GM19099 (cell line): ENCODE data around the gene RASA3.

ENCODE experiments used
- POLR2A ChIP-seq: IDR thresholded peaks from 3 replicates; pipeline ENCODE4 v1.6.1; 2011; ENCODE audit warnings: low read depth; ENCODE audit not compliant: insufficient read length; ENCODE audit errors: extremely low read depth

RASA3 gene

DNA sequence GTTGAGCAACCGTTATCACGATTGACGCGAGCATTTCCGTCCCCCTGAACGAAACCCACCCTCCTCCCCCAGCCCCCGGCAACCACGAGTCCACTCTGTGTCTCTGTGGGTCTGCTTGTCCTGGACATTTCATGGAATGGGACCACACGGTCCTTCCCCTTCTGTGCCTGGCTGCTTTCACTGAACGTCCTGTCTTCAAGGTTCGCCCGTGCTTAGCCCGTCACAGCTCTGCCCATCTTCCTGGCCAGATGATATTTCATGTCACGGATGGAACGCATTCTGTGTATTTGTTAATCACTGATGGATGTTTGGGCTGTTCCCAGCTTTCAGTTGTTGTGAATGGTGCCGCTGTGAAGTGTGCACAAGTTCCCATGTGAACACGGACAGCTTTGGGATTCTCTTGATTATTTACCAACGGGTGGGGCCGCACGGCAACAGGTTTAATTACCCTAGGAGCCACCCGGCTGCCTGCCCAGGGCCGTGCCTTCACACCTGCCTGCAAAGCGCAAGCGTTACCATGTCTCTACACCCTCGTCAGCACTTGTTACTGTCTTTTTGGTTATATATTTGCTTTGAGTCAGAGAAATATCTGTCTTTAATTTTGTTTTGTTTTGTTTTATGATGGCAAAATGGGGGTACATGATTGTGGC is 42.5 kb downstream of the RASA3 start:
- no peak for TF ChIP-seq POLR2A

DNA sequence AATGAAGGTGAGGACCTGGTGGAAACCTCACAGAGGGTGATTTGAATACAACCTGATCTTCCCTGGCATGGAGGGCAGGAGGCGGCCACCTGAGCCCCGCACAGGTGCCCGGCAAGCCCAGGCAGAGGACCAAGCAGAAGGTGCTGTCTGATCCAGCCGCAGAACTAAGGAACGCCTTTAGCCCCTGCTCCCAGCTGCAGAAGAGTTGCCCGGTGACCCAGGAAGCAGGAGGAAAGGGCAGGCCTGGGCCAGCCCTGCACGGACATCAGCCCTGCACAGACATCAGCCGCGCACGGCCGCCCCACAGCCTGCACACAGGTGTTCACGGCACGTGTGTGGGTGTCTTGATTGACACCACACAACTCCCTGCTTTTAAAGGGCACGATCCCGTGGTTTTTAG is 43.1 kb downstream of the RASA3 start:
- no peak for TF ChIP-seq POLR2A

DNA sequence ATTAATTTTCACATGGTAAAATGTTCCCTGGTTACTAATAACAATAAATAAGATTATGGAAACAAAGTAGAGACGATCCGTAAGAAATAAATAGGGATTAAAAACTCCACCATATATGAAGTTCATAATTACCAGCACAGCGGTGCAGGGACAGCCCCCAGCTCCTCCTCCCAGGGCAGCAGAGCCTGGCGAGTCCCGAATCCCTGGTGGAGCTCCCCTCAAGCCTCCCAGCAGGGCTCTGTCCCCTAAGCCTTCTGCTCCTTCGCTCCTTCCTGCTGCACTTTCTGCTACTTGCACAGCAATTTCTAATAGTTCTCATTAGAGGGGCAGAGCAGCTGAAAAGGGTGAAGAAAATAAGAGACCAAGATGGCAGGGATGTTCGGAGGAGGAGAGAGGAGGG is 43.6 kb downstream of the RASA3 start:
- TF ChIP-seq POLR2A: no peak

DNA sequence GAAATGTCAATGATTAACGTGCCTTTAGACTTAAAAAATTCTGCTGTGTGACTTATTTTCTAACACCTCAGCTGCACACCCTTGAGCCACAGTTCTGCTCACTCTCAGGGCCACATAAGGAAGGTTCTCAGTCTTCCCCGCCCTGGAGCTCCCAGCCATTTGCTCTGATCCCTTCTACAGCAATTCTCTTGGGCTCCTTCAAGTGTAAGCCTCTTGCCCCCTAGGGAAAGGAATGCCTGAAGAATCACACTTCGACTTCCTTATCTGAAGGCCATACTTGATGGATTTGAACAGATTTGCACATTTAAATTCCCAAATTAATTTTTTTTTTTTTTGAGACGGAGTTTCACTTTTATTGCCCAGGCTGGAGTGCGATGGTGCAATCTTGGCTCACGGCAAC is 44.2 kb downstream of the RASA3 start:
- TF ChIP-seq POLR2A: no peak

DNA sequence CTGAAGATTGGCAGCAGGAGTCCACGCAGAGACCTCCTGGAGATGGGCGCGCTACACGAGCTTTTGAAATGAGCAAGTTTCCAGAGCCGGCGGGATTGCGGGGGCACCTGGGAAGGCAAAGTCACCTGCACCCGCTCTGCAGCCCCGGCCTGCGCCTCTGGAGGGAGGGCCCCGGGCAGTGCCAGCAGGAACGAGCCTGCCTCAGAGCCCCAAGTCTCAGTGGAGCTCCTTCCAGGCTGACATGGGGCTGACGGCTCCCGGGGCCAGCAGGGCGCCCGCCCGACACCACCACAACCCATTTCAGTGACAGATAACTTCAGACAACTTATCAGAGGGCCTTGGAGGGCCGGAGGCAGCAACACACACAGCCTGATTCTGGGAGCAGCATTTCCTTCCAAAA is 45.0 kb downstream of the RASA3 start:
- TF ChIP-seq POLR2A: no peak

DNA sequence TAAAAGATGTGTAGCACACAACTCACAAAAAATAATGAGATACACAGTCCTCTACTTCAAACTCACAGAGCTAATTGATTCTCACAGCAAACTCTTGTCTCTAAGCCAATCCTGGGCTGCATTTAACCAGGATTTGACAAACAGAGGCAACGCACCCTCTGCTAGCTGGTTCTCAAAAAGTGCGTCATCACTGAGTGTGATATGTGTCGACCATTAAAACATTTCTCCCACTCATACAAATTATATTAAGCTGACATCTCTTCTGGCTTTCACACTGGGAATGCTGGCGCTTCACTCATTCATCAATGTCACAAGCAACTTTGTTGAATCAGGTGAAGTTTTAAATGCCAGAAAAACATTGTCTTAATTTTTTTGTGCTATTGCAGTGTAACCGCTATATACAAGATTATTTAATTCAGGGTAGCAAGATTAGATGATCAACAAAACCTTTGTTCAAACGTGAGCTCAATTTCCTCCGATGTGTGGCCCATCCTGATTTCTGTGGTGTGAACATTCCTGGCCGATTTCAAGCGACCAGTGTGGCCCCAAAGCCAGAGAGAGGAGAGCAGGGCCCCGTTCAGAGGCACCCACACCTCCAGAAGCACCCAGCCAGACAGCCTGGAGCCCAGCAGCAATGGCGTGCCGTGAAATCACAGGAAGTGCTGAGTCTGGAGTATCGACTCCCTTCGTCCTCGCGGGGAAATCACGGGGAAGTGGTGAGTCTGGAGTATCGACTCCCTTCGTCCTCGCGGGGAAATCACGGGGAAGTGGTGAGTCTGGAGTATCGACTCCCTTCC is 49.4 kb downstream of the RASA3 start:
- TF ChIP-seq POLR2A: no peak

DNA sequence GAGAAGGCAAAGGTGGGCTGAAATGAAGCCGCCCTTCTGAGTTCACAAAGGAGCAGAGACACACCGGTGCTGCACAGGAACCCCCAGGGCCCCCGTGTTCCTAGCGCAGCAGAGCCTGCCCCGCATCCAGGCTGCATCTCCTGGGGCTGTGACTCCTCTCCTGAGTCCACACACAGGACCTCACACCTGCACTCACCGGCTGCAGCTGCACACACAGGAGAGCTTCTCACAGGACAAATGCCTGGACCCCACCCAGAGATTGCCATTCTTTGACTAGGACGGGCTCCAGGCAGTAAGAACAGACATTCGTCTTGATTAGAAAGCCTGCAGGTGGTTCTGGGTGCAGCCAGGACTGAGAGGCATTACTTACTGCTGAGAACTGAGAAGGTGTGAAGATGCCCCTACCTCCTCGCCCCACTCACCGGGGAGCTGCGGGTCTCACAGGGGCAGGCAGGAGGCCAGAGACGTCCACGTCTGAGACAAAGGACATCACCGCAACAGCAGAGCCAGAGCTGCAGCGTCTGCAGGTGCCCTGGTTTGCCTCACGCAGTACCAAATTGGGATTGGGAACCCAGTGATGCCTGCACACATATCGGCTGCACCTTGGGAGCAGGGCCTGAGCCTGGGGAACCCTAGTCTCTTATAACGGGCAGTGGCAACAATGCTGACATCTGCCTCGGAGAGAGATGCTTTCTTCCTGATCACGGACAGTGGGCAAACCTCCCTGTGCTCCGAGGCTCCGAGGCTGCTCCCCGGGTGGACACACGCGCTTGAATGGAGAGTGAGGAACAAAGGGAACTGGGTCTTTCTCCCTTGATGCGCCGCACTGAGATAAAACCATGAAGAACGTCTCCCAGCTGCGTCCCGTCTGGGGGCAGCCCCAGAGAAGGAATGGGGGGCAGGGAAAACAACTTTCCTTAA is 50.4 kb downstream of the RASA3 start:
- TF ChIP-seq POLR2A: no peak

DNA sequence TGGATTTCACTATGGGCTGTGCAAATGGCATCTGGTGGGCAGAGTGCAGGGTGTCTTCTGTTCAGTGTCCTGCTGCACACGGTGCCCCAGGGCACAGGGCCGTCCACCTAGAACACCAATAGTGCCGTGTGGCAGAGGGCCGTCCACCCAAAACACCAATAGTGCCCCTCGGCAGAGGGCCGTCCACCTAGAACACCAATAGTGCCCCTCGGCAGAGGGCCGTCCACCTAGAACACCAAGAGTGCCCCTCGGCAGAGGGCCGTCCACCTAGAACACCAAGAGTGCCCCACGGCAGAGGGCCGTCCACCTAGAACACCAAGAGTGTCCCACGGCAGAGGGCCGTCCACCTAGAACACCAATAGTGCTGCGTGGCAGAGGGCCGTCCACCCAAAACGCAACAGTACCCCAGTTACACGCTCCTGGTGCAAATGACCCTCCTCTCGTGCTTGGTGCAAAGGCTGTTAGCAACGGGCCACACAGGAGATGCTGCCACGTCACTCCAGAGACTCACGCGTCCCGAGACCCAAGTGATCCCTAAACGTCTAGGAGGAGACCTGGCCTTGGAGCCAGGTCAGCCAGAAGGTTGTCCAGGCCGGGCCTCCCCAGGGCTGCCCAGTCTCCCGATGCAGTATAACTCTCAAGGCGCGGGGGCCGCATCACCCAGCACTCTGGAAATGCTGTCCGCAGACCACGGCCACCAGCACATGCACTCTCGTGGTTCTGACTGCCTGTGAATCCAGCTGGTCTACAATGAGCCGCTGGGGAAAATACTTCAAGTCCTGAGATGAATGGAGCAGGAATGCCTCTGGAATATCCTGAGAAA is 51.5 kb downstream of the RASA3 start:
- TF ChIP-seq POLR2A: no peak

DNA sequence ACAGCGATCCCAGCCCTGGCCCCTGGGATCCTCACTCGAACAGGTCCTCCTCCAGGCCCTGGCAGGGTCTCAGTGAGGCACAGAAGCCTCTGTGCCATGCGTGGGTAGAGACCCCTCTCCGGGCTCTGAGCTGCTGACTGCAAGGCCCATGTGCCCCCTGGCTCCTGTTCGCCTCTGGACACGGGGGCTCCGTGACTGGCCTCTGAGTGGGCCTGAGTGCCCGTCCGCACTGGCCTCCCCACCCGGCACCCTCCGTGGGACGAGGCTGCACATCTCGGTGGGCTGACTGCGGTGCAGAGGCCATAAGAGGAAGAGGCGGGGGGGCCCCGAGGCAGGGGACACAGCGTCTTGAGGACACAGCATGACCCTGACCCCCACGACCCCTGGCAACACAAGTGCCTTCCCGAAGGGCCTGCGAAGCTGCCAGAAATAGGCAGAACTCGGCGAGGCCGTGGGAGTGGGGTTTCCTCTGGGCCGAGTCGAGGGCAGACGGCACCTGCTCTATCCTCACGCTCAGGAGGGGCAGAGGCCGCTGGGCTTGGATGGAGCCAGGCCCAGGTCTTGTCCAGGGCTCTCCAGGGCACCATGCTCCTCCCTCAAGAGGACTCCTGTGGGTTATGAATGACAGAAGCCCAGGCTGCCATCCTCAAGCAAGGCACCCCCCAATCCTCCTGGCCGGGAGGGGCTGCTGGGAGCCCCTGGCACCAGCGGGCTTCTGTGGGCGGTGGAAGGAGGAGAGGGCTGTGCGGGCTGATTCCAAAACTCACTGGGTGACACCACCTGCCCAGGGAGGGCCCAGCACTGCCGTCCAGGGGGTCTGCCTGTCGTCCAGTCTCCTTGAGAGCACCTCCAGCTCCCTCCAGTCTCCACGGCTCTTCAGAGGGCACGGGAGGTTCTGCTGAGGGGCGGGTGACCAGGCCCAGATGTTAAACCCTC is 52.6 kb downstream of the RASA3 start:
- TF ChIP-seq POLR2A: no peak

DNA sequence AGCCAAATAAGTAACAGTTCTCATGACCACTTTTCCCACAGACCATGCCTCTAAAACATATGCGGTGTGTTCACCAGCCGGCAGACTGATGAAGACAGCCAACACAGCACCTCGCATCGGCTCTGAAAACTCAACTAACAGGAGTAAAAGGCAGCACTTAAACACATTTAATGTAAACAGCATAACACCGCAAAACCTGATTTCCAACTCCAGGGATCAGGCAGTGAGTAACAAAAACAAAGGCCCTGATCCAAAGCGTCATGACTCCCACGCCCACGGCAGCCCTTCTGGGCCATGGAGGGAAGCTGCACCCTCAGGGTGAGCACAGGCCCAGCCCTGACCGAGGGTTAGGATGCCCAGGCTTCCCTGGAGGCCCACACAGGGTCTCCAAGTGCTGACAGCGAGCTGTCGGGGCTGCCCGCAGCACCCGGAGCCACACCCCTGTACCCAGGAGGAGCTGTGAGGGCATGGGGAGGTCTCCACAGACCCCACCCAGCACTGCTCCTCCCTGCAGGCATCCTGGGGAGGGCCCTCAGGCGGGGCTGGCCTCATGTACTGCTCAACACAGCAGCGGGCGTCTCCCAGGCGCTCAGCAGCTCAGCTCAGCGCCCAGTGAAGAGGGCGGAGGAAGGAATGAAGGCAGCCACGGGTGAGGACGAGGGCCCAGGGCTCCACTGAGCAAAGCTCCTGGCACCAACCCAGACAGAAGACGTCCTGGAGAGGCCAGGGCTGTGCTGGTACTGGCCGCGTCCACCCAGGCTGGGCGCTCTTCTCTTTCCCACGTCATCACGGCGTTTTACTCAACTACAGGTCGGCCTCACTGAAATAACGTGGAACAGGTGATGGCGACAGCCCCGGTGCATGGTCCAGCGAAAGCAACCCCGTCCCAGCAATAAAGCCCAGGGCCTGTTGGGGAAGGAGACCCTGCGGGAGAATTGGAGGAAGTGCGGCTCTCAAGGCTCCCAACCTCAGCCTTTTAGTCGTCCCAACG is 53.7 kb downstream of the RASA3 start:
- no peak for TF ChIP-seq POLR2A

DNA sequence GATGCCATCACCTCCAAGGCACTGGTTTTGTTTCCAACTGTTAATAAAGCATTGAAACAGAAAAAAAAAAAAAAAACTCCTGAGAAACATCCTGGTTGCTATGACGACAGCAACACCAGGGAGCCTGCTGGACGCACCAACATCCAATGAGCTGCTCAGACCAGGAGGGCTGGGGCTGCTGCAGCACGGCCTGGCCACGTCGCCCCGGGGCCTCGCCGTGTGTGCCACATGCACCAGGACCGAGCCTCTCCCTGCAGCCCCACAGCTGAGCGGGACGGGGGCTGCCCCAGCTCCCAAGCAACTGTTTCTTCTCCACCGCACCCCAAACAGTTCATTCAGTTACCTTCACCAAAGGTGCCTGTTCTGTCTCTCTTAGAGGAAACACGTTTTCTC is 54.5 kb downstream of the RASA3 start:
- no peak for TF ChIP-seq POLR2A

DNA sequence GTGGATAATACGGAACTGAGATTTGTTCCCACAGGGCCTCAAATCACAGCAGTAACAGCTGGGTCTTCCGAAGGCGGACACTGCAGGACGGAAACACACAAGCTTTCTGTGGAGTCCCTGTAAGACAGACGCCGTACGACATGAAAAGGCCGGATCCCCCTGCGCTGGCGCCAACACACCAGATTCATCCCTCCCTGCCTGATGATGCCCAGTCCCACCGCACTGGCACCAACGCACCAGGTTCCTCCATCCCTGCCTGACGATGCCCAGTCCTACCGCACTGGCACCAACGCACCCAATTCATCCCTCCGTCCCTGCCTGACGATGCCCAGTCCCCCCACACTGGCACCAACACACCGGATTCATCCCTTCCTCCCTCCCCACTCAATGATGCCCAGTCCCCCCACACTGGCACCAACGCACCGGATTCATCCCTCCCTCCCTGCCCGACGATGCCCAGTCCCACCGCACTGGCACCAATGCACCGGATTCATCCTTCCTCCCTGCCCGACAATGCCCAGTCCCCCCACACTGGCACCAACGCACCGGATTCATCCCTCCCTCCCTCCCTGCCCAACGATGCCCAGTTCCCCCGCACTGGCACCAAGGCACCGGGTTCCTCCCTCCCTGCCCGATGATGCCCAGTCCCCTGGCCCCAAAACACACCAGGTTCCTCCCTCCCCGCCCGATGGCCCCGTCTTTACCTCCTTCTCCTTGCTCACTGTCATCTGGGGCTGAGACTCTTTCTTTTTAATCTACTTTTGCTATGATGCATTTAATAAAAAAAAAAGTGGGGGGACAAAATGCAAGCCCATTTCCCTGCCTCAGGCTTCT is 55.1 kb downstream of the RASA3 start:
- TF ChIP-seq POLR2A: no peak
